COR-L47 (cell line): ENCODE results near the gene DBNL.

Experiments
- DNase-seq: peaks from one replicate; lab custom pipeline; 2025; lab: John Stamatoyannopoulos, UW

Gene DBNL

GRCh38 chr7:44100458-44101302 lies 56.2 kb downstream of the DBNL start:
- DNase-seq = no peak

- no peak for DNase-seq
Observed at GRCh38 chr7:44101303-44101965, 56.9 kb downstream of the DBNL start.

GRCh38 chr7:44101966-44102845 lies 57.7 kb downstream of the DBNL start:
- no peak for DNase-seq

GRCh38 chr7:44102846-44103565 lies 58.5 kb downstream of the DBNL start:
- DNase-seq = no peak

- DNase-seq = no peak
Observed at GRCh38 chr7:44103566-44103922, 59.0 kb downstream of the DBNL start.

DNA sequence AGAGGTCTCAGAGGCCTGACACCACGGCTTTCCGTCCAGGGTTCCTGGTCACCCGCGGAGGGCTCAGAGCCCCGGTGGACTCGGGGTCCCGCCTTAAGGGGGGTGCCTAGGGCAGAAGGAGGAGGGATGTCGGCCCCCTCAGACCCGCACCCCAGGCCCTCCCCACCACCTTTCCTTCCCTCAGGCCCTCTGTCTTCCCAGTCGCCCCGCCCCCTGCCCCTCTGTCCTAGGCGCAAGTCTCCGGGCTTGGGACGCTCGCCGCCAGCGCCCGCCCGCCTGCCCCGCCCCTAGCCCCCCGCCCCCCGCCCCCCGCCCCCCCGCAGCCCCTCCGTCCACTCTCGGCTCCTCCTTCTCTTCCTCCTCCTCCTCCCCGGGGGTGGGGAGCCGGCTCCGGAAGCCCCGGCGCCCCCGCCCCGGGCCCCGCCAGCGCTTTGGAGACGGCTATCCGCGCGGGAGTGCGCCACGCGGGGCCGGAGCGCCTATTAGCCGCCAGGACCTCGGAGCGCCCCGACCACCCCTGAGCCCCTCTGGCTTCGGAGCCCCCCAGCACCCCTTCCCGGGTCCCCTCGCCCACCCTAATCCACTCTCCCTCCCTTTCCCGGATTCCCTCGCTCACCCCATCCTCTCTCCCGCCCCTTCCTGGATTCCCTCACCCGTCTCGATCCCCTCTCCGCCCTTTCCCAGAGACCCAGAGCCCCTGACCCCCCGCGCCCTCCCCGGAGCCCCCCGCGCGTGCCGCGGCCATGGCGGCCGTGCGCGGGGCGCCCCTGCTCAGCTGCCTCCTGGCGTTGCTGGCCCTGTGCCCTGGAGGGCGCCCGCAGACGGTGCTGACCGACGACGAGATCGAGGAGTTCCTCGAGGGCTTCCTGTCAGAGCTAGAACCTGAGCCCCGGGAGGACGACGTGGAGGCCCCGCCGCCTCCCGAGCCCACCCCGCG lies 59.7 kb downstream of the DBNL start, which contains the start of gene AEBP1:
Gene AEBP1, plus strand, starts transcription at position 423 of the 937 bp plus-strand sequence. Its CDS starts 321 bp downstream, at position 744.
- DNase-seq = peak; percentile 27

DNA sequence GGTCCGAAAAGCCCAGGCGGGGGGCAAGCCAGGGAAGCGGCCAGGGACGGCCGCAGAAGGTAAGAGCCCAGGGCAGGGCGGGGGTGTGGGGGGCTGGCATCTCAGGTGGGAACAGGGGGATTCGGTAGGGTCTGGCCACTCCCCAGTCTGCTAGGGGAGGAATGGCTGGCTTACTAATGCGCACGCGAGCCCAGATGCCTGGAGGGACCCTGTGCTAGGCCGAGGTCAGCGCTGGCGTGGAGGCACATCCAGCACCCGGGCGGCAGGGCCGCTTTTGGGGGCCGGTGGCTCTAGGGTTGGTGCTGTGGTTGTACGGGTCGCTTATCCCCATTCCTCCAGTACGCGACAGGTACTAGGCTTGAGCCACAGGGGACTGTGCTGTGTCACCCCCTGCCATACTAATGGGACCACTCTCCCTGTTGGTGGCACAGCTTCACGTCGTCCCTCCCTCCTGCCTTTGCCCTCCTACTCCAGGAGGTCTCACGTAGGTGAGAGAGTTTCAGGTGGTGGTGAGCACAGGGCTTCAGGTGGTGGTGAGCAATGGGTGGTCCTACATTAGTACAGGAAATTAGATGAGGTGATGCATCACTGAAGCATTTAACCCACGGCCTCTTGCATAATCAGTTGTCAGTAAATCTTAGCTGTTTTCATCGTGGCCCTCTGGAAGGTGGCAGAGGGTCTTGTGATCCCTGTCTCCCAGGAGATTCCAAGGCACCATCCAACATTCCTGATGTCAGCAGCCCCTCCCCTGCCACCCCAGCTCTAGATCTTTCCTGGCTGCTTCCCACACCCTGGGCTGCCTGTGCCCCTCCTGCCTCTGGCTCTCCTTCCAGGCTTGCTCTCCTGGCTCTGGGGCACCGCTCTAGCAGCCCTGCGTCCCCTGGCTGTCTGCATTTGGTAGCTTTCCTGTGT lies 60.6 kb downstream of the DBNL start:
- no peak for DNase-seq

DNA sequence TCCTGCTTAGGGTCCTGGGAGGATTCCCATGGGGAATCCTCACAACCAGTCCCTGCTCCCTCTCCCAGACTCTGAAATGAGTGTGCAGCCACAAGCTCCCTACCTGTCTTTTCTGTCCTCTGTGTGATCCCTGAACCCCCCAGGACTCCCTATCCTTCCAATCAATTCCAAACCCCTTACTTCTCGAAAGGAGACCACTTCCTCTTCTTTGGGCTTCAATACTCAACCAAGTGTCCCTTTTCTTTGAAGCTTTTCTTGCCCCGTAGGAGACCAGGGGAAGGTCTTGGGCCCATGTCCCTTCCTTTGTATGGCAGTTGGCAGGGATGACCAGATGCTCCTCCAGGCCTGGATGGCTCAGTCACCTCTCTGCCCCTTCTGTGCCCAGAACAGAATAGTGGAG lies 61.3 kb downstream of the DBNL start:
- no peak for DNase-seq

DNA sequence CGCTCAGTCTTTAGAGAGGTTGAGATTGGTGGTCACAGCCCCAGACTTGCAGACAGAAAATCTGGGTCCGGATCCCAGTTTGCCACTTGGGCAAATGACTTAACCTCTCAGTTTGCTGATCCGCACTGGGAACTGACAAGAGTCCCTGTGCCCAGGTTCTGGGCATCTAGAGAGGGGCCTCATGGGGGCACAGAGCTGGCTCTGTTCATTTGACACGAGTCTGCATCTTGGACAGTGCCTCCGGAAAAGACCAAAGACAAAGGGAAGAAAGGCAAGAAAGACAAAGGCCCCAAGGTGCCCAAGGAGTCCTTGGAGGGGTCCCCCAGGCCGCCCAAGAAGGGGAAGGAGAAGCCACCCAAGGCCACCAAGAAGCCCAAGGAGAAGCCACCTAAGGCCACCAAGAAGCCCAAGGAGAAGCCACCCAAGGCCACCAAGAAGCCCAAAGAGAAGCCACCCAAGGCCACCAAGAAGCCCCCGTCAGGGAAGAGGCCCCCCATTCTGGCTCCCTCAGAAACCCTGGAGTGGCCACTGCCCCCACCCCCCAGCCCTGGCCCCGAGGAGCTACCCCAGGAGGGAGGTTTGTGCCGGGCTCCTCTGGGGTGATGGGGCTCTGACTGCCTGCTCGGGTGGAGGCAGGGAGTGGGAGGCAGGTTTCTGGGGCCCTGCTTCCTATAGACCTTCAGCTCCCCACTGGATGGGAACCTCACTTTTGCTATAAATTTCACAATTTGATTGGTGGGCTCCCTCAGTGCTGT lies 62.0 kb downstream of the DBNL start:
- no peak for DNase-seq

- no peak for DNase-seq
Observed at GRCh38 chr7:44107116-44107960, 62.8 kb downstream of the DBNL start.

DNA sequence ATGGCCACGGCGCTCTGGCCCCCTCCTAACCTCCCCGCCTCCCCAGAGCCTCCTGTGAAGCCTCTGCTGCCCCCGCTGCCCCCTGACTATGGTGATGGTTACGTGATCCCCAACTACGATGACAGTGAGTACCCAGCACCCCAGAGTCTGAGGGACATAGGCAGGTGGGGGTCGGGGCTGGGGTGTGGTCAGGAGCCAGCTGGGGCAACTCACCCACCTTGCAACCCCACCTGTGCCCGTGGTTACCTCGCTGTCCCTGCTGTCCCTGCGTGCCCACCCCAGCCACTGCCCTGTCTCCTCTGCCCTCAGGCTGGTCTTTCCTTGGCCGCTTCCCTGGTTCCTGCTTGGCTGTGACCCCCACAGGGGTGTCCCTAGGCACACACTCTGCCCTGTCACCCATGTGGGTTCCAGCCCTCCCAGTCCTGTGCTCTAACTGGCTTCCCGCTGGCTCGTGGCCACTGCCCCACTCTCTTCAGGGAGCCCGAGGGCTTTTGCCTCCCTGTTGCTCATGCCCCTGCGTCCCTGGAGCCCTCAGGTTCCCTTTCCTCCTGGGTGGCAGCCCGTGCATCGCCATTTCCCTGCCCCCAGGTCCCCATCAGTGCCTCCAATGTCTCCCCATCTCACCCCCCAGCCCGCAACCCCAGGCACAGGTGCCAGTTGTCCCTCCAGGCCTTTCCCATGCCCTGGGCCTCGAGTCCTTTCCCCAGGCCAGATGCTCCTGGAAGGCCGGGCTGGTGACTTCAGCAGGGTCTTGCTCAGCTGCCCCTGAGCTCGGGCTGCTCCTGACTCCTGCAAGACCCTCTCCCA lies 63.7 kb downstream of the DBNL start:
- DNase-seq = no peak

- DNase-seq = no peak
Observed at GRCh38 chr7:44108768-44109750, 64.6 kb downstream of the DBNL start.

- DNase-seq = no peak
Observed at GRCh38 chr7:44109991-44110390, 65.5 kb downstream of the DBNL start.

DNA sequence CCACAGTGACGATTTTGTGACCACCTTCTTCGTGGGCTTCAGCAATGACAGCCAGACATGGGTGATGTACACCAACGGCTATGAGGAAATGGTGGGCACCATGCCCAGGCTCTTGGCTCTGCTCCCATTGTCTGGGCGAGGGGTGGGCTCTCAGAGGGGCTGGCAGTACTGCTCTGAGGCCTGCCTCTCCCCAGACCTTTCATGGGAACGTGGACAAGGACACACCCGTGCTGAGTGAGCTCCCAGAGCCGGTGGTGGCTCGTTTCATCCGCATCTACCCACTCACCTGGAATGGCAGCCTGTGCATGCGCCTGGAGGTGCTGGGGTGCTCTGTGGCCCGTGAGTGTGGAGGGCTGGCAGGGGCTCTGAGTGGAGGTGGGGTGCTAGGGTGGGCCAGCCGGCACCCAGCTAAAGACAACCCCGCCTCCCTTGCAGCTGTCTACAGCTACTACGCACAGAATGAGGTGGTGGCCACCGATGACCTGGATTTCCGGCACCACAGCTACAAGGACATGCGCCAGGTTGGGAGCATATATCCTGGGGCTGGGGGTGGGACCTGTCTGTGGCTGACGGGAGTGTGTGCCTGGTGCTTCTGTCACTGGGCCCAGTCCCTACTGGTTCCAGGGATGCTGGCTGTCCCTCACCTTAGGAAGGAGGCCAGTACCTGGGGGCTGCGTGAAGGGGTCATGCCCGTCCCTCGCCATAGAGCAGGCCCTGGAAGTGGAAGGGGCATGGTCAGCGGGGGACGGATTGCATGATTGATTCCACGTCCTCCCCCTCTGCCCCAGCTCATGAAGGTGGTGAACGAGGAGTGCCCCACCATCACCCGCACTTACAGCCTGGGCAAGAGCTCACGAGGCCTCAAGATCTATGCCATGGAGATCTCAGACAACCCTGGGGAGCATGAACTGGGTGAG lies 66.5 kb downstream of the DBNL start:
- peak; percentile 22 for DNase-seq
